Measurements from ENCODE around the gene MRI1. TPM values are rescaled to one million over a fixed set of nuclear protein-coding genes. Genes with fewer than 3 reads are reported as not detected.

MRI1 gene
- total RNA-seq, 2 donors from 2014 or later: 19.6 to 29.6 TPM

- no peak for DNase-seq
- peaks cover 40% of the 10 kb centered on the region for H3K36me3 Mint-ChIP-seq (ENCODE audit: low read depth)
- no peak overlapping the region for H3K4me3 Mint-ChIP-seq
- H3K9me3 Mint-ChIP-seq: no peaks in the 10 kb centered on the region
- H3K27me3 Mint-ChIP-seq (ENCODE audit: insufficient read depth): no peaks in the 10 kb centered on the region
- Histone ChIP-seq H3K4me3 (ENCODE audit: low read length) (no peak overlapping the region), H3K27ac (ENCODE audit: low read depth, low read length) (no peak overlapping the region), H3K9ac (ENCODE audit: extremely low read depth, low read length, poor library complexity, severe bottlenecking) (no peak overlapping the region), H3K27me3 (ENCODE audit: control insufficient read depth, insufficient read depth, low read length, poor library complexity, severe bottlenecking) (no peaks in the 10 kb centered on the region), H3K36me3 (ENCODE audit: control insufficient read depth, insufficient read depth, low read length) (peaks cover 31% of the 10 kb centered on the region), H3K9me3 (ENCODE audit: control insufficient read depth, low read length) (no peaks in the 10 kb centered on the region), H3K4me1 (ENCODE audit: control insufficient read depth, insufficient read depth, low read length) (no peaks in the 10 kb centered on the region)
- no peak for TF ChIP-seq CTCF (conservative IDR thresholded peaks at IDR 0.05)
- 93 to 97% methylated on average over 3 of the region's 3 CpGs for whole genome bisulfite sequencing, 2 experiments (ENCODE audit: insufficient coverage in 1 of 2, insufficient read length in 1 of 2)
- no peaks in the 10 kb centered on the region for H3K4me1 Mint-ChIP-seq
- H3K27ac Mint-ChIP-seq: no peak overlapping the region
These were observed 43.2 kb downstream of the MRI1 start for GRCh38 chr19:13807421-13808021.

DNA sequence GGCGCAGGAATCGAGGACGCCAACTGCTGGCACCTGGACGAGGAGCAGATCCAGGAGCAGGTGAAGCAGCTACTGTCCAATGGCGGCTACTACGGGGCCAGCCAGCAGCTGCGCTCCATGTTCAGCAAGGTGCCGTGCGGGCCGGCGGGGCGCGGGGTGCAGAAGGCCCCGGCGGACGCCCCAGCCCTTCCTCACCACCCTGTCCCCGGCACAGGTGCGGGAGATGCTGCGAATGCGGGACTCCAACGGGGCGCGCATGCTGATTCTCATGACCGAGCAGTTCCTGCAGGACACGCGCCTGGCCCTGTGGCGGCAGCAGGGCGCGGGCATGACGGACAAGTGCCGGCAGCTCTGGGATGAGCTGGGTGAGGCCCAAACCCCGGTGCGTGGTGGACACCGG is 44.5 kb downstream of the MRI1 start:
- Histone ChIP-seq H3K9ac (ENCODE audit: extremely low read depth, low read length, poor library complexity, severe bottlenecking) (no peak overlapping the region), H3K4me3 (ENCODE audit: low read length) (no peak overlapping the region), H3K27me3 (ENCODE audit: control insufficient read depth, insufficient read depth, low read length, poor library complexity, severe bottlenecking) (no peaks in the 10 kb centered on the region), H3K27ac (ENCODE audit: low read depth, low read length) (no peak overlapping the region), H3K36me3 (ENCODE audit: control insufficient read depth, insufficient read depth, low read length) (peaks cover 42% of the 10 kb centered on the region), H3K9me3 (ENCODE audit: control insufficient read depth, low read length) (no peaks in the 10 kb centered on the region), H3K4me1 (ENCODE audit: control insufficient read depth, insufficient read depth, low read length) (no peaks in the 10 kb centered on the region)
- TF ChIP-seq CTCF (conservative IDR thresholded peaks at IDR 0.05): no peak
- Mint-ChIP-seq H3K9me3 (no peaks in the 10 kb centered on the region), H3K4me1 (no peaks in the 10 kb centered on the region), H3K27ac (no peak overlapping the region), H3K4me3 (no peak overlapping the region), H3K27me3 (ENCODE audit: insufficient read depth) (no peaks in the 10 kb centered on the region), H3K36me3 (ENCODE audit: low read depth) (peaks cover 45% of the 10 kb centered on the region)
- 97 to 98% methylated on average over 27 to 34 of the region's 34 CpGs for WGBS, 2 experiments (ENCODE audit: insufficient coverage in 1 of 2, insufficient read length in 1 of 2)
- DNase-seq: peak; percentile 42

DNA sequence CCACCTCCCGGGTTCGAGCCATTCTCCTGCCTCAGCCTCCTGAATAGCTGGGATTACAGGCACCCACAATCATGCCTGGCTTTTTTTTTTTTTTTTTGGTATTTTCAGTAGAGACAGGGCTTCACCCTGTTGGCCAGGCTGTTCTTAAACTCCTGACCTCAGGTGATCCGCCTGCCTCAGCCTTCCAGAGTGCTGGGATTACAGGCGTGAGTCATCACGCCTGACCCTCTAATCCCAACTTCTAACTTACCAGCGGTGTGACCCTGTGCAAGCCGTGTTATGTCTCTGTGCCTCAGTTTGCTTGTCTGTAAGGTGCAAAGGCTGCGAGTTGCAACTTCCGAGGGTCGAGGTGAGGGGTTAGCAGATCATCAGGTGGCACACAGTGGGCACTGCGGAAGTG is 48.2 kb downstream of the MRI1 start:
- H3K4me1 ChIP-seq (ENCODE audit: control insufficient read depth, insufficient read depth, low read length): no peaks in the 10 kb centered on the region
- Mint-ChIP-seq H3K36me3 (ENCODE audit: low read depth) (peaks cover 57% of the 10 kb centered on the region), H3K27me3 (ENCODE audit: insufficient read depth) (no peaks in the 10 kb centered on the region), H3K4me1 (no peaks in the 10 kb centered on the region), H3K27ac (no peak overlapping the region), H3K9me3 (no peaks in the 10 kb centered on the region), H3K4me3 (no peak overlapping the region)
- no peak overlapping the region for H3K27ac ChIP-seq (ENCODE audit: low read depth, low read length)
- TF ChIP-seq CTCF (conservative IDR thresholded peaks at IDR 0.05): no peak
- no peaks in the 10 kb centered on the region for H3K9me3 ChIP-seq (ENCODE audit: control insufficient read depth, low read length)
- no peaks in the 10 kb centered on the region for H3K27me3 ChIP-seq (ENCODE audit: control insufficient read depth, insufficient read depth, low read length, poor library complexity, severe bottlenecking)
- H3K4me3 ChIP-seq (ENCODE audit: low read length): no peak overlapping the region
- 91 to 93% methylated on average over 5 to 11 of the region's 11 CpGs for WGBS, 2 experiments (ENCODE audit: insufficient coverage in 1 of 2, insufficient read length in 1 of 2)
- DNase-seq: peak; percentile 27
- no peak overlapping the region for H3K9ac ChIP-seq (ENCODE audit: extremely low read depth, low read length, poor library complexity, severe bottlenecking)
- peaks cover 37% of the 10 kb centered on the region for H3K36me3 ChIP-seq (ENCODE audit: control insufficient read depth, insufficient read depth, low read length)
